ENCODE data around the gene CCDC134. TPM values are rescaled to one million over a fixed set of nuclear protein-coding genes. Genes with fewer than 3 reads are reported as not detected.

The CCDC134 gene
- polyA plus RNA-seq, 1 of the 3 experiments (the other 2 are of a cell fraction) = 2.0 TPM

GRCh38 chr22:41831828-41832552 lies 31.5 kb downstream of the CCDC134 start:
- H3K4me2 ChIP-seq = peak overlapping the region; percentile 69
- peak overlapping the region; percentile 59; the same call in 1 of the 2 replicates for H3K9ac ChIP-seq
- no peaks in the 10 kb centered on the region for H3F3A ChIP-seq (replicated peaks; ENCODE audit: insufficient read depth)
- ChIA-PET POLR2A (no interaction called here), CTCF (interaction anchor here (0.9 to 1.6 kb wide), 4 partner anchors 10 to 135 kb away, joined by 3 to 6 read pairs (median 3); no protein-coding TSS in a partner anchor)
- no peaks in the 10 kb centered on the region for H3K36me3 ChIP-seq (replicated peaks in 1 of 2; ENCODE audit: control insufficient read depth in 1 of 2, insufficient read depth in 2 of 2, low read length in 1 of 2)
- TF ChIP-seq FOXM1 (IDR thresholded peaks at IDR 0.05; ENCODE audit: low read depth) (no peak), USF1 (IDR thresholded peaks at IDR 0.05; ENCODE audit: borderline replicate concordance, low read depth) (no peak), YY1 (IDR thresholded peaks at IDR 0.05; ENCODE audit: low read depth) (no peak), TAF1 (IDR thresholded peaks at IDR 0.05; ENCODE audit: borderline replicate concordance, low read depth, low read length) (no peak), CTCF (IDR thresholded peaks at IDR 0.05) (no peak), MEF2A (IDR thresholded peaks at IDR 0.05; ENCODE audit: borderline replicate concordance, low read depth) (no peak)
- no peak for DNase-seq
- H3K27me3 ChIP-seq (ENCODE audit: insufficient read depth) = no peaks in the 10 kb centered on the region
- H3K27ac ChIP-seq (ENCODE audit: low read depth in 2 of 2, low read length in 1 of 2) = peak overlapping the region; percentile 59 to 86
- 23% methylated on average over 12 of the region's 17 CpGs for WGBS (ENCODE audit: low lambda C conversion rate)
- H2AFZ ChIP-seq (ENCODE audit: low read depth) = peak overlapping the region; percentile 79
- 0 out of 2 replicates have a peak, but pooled peaks cover 7% of the 10 kb centered on the region for H3K79me2 ChIP-seq (ENCODE audit: insufficient read depth)
- H3K9me2 ChIP-seq = no peaks in the 10 kb centered on the region
- no peaks in the 10 kb centered on the region; a peak in 1 of 4 replicates for H3K4me1 ChIP-seq (ENCODE audit: control insufficient read depth in 1 of 2, insufficient read depth in 2 of 2, low read depth in 1 of 2, low read length in 1 of 2)
- H3K9me3 ChIP-seq = no peaks in the 10 kb centered on the region
- H4K20me1 ChIP-seq (ENCODE audit: insufficient read depth) = no peaks in the 10 kb centered on the region
- H3K4me3 ChIP-seq (ENCODE audit: low read depth in 2 of 2, low read length in 1 of 2) = peak overlapping the region; percentile 54 to 60

- H4K20me1 ChIP-seq (ENCODE audit: insufficient read depth) = no peaks in the 10 kb centered on the region
- peak; percentile 92 for DNase-seq
- ChIA-PET CTCF (interaction anchor here (0.8 to 1.6 kb wide), 6 partner anchors 11 to 144 kb away, joined by 3 to 6 read pairs (median 3); partner anchors contain the start of gene SNU13), POLR2A (no interaction called here)
- peak within 1 kb of the TSS; percentile 79 for H2AFZ ChIP-seq (ENCODE audit: low read depth)
- peak within 1 kb of the TSS; percentile 74 for H3K4me2 ChIP-seq
- H3K4me3 ChIP-seq (ENCODE audit: low read depth in 2 of 2, low read length in 1 of 2) = peak within 1 kb of the TSS; percentile 58 to 60
- no peaks in the 10 kb centered on the region; a peak in 1 of 4 replicates for H3K4me1 ChIP-seq (ENCODE audit: control insufficient read depth in 1 of 2, insufficient read depth in 2 of 2, low read depth in 1 of 2, low read length in 1 of 2)
- H3F3A ChIP-seq (replicated peaks; ENCODE audit: insufficient read depth) = no peaks in the 10 kb centered on the region
- no peaks in the 10 kb centered on the region for H3K36me3 ChIP-seq (replicated peaks in 1 of 2; ENCODE audit: control insufficient read depth in 1 of 2, insufficient read depth in 2 of 2, low read length in 1 of 2)
- no peaks in the 10 kb centered on the region for H3K9me3 ChIP-seq
- peak within 1 kb of the TSS; percentile 59 to 86 for H3K27ac ChIP-seq (ENCODE audit: low read depth in 2 of 2, low read length in 1 of 2)
- 3% methylated on average over 6 of the region's 75 CpGs for WGBS (ENCODE audit: low lambda C conversion rate)
- no peaks in the 10 kb centered on the region for H3K27me3 ChIP-seq (ENCODE audit: insufficient read depth)
- H3K9me2 ChIP-seq = no peaks in the 10 kb centered on the region
- H3K79me2 ChIP-seq (ENCODE audit: insufficient read depth) = 0 out of 2 replicates have a peak, but pooled peaks cover 7% of the 10 kb centered on the region
- H3K9ac ChIP-seq = peak within 1 kb of the TSS; percentile 59; the same call in 1 of the 2 replicates
- TF ChIP-seq RAD21 (IDR thresholded peaks at IDR 0.05; ENCODE audit: low read length) = no peak
- peak; percentile 3; the same call in 1 of the 2 replicates for TF ChIP-seq PBX3 (IDR thresholded peaks at IDR 0.05)
- TF ChIP-seq FOSL2 (IDR thresholded peaks at IDR 0.05; ENCODE audit: borderline replicate concordance, low read depth) = no peak
- no peak for TF ChIP-seq RXRA (IDR thresholded peaks at IDR 0.05; ENCODE audit: borderline replicate concordance, low read depth)
- peak; percentile 25; the same call in 1 of the 2 replicates for TF ChIP-seq TAF1 (IDR thresholded peaks at IDR 0.05; ENCODE audit: borderline replicate concordance, low read depth, low read length)
- TF ChIP-seq MEF2A (IDR thresholded peaks at IDR 0.05; ENCODE audit: borderline replicate concordance, low read depth) = no peak
- TF ChIP-seq YY1 (IDR thresholded peaks at IDR 0.05; ENCODE audit: low read depth) = peak; percentile 78
- no peak for TF ChIP-seq NFIC (IDR thresholded peaks at IDR 0.05; ENCODE audit: borderline replicate concordance)
- TF ChIP-seq TEAD4 (IDR thresholded peaks at IDR 0.05; ENCODE audit: borderline replicate concordance, insufficient read depth) = no peak
- no peak for TF ChIP-seq REST (IDR thresholded peaks at IDR 0.05; ENCODE audit: low read depth, low read length)
- TF ChIP-seq RCOR1 (IDR thresholded peaks at IDR 0.05; ENCODE audit: low read length) = no peak
- TF ChIP-seq USF1 (IDR thresholded peaks at IDR 0.05; ENCODE audit: borderline replicate concordance, low read depth) = no peak
These were observed 32.3 kb downstream of the CCDC134 start, which contains the start of gene SREBF2 for GRCh38 chr22:41832553-41833368. TSS of gene SREBF2 (plus strand) at chr22:41833105. CDS start at chr22:41833271, 166 bp downstream.
